Endodermal cell (in vitro differentiated cells): Measurements from ENCODE around the gene TXNDC8. TPM values are rescaled to one million over a fixed set of nuclear protein-coding genes. Genes with fewer than 3 reads are reported as not detected.

Source experiments
- DNase-seq: peaks from one replicate; pipeline ENCODE4 v3.0.0-alpha.2; 2017
- H3K27ac ChIP-seq: 2 replicates; pipeline ENCODE4 v1.5.1; 2013; ENCODE audit warnings: mild to moderate bottlenecking, low read depth, low read length, moderate library complexity
- H3K27me3 ChIP-seq: 2 replicates; pipeline ENCODE4 v1.6.1; 2013; ENCODE audit warnings: mild to moderate bottlenecking, low read length, moderate library complexity; ENCODE audit not compliant: insufficient read depth, control insufficient read depth, poor library complexity, severe bottlenecking
- H3K36me3 ChIP-seq: 2 replicates; pipeline ENCODE4 v1.7.0; 2013; ENCODE audit warnings: mild to moderate bottlenecking, low read length, moderate library complexity; ENCODE audit not compliant: control insufficient read depth, insufficient read depth
- H3K4me1 ChIP-seq: one replicate; pipeline ENCODE4 v1.7.0; 2013; ENCODE audit warnings: low read length; ENCODE audit not compliant: control insufficient read depth, insufficient read depth
- H3K4me3 ChIP-seq: 2 replicates; pipeline ENCODE4 v1.5.1; 2013; ENCODE audit warnings: mild to moderate bottlenecking, low read length, moderate library complexity
- H3K9ac ChIP-seq: 2 replicates; pipeline ENCODE4 v1.6.1; 2013; ENCODE audit warnings: mild to moderate bottlenecking, low read length, moderate library complexity; ENCODE audit not compliant: poor library complexity, severe bottlenecking; ENCODE audit errors: extremely low read depth
- H3K9me3 ChIP-seq: 2 replicates; pipeline ENCODE4 v1.6.1; 2013; ENCODE audit warnings: mild to moderate bottlenecking, low read length, moderate library complexity; ENCODE audit not compliant: control insufficient read depth
- H3K27ac Mint-ChIP-seq: 2 replicates; pipeline ENCODE4 v1.8.0; 2020; ENCODE audit warnings: mixed read lengths
- H3K27me3 Mint-ChIP-seq: 2 replicates; pipeline ENCODE4 v1.8.0; 2021; ENCODE audit warnings: mild to moderate bottlenecking, mixed read lengths; ENCODE audit not compliant: insufficient read depth
- H3K36me3 Mint-ChIP-seq: 2 replicates; pipeline ENCODE4 v1.8.0; 2020; ENCODE audit warnings: low read depth, mixed read lengths
- H3K4me1 Mint-ChIP-seq: 2 replicates; pipeline ENCODE4 v1.8.0; 2020; ENCODE audit warnings: mixed read lengths
- H3K4me3 Mint-ChIP-seq: 2 replicates; pipeline ENCODE4 v1.8.0; 2020; ENCODE audit warnings: mild to moderate bottlenecking, moderate library complexity, mixed read lengths
- H3K9me3 Mint-ChIP-seq: 2 replicates; pipeline ENCODE4 v1.8.0; 2020; ENCODE audit warnings: mild to moderate bottlenecking, mixed read lengths
- WGBS, 2 experiments: methylation state at CpG; one replicate each; pipeline versions ENCODE4 v1.1.5 to v1.1.7; 2013; ENCODE audit warnings: missing lambda C conversion rate in 2 of 2, mixed read lengths in 1 of 2; ENCODE audit not compliant: insufficient coverage in 1 of 2, insufficient read length in 1 of 2; 5-methylcytosine and 5-hydroxymethylcytosine counted together
- total RNA-seq, 2 donors: library from RNA; stranded (reverse); fragmentation: NEBNext Ultra II Directional in 1 of 2; extraction: Animal tissue kit (Norgen Biotek cat#: 25700) in 1 of 2; gene quantifications; 2 replicates in 1 of 2; 3 replicates in 1 of 2; pipeline ENCODE4 v1.2.1, GENCODE V29; 2021
- TF ChIP-seq, protein P1 (sequence below): fragments of 200-600 bp; sonication (generic); conservative IDR thresholded peaks from 2 replicates; pipeline ENCODE4 v1.5.0; 2021; ENCODE audit warnings: antibody characterized with exemption, mild to moderate bottlenecking

TXNDC8 gene
- total RNA-seq, 2 donors from 2014 or later: not detected

DNA sequence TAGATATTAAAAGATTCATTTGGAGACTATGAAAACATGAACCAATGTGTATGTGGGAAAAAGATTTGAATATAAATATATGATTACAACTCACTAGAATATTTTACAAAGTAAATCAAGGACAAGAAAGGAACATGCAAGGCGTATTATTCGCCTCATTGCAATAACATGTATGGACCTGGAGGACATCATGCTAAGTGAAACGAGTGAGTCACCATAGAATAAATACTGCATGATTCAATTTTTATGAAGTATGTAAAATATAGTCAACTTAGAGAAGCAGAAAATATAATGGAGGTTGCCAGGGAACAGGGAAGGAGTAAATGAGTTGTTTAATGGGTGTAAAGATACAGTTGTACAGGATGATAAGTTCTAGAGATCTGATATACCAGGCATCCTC, 4.9 kb downstream of the TXNDC8 start:
- DNase-seq: no peak
- Histone ChIP-seq H3K9me3 (no peaks in the 10 kb centered on the region), H3K36me3 (no peaks in the 10 kb centered on the region), H3K27ac (no peak overlapping the region), H3K4me1 (no peaks in the 10 kb centered on the region), H3K9ac (no peak overlapping the region), H3K4me3 (no peak overlapping the region), H3K27me3 (no peaks in the 10 kb centered on the region)
- Mint-ChIP-seq H3K9me3 (no peaks in the 10 kb centered on the region), H3K4me1 (no peaks in the 10 kb centered on the region), H3K36me3 (no peaks in the 10 kb centered on the region), H3K4me3 (no peak overlapping the region), H3K27me3 (peaks cover 1% of the 10 kb centered on the region), H3K27ac (no peak overlapping the region)
- TF ChIP-seq, protein P1, sequence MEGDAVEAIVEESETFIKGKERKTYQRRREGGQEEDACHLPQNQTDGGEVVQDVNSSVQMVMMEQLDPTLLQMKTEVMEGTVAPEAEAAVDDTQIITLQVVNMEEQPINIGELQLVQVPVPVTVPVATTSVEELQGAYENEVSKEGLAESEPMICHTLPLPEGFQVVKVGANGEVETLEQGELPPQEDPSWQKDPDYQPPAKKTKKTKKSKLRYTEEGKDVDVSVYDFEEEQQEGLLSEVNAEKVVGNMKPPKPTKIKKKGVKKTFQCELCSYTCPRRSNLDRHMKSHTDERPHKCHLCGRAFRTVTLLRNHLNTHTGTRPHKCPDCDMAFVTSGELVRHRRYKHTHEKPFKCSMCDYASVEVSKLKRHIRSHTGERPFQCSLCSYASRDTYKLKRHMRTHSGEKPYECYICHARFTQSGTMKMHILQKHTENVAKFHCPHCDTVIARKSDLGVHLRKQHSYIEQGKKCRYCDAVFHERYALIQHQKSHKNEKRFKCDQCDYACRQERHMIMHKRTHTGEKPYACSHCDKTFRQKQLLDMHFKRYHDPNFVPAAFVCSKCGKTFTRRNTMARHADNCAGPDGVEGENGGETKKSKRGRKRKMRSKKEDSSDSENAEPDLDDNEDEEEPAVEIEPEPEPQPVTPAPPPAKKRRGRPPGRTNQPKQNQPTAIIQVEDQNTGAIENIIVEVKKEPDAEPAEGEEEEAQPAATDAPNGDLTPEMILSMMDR: no peak
- 96 to 100% methylated on average over 1 to 3 of the region's 3 CpGs for WGBS, 2 experiments

DNA sequence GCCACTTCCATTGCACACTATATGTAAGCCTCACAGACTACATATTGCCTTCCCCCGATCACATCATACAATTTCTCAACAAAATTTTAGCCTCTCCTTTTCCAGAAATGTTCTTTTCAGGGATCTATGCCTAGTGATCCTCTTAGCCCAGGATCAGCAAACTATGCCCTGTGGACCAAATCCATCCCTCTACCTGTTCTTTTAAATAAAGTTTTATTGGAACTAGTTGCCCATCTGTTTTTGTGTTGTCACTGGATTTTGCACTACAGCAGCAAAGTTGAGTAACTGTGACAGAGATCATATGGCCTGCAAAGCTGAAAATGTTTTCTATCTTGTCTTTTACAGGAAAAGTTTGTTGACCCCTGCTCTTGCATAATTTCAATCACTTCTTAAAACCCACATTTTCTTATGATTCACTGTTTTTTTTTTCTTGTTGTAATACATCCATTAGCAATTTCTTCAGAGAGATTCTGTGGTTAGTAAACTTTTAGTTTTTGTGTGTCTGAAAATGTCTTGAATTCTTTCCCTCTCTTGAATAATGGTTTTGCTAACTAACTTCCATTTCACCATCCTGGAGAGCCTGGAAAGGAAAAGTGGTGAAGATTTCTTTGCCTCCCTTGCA, 7.1 kb downstream of the TXNDC8 start:
- Histone ChIP-seq H3K4me1 (no peaks in the 10 kb centered on the region), H3K9me3 (no peaks in the 10 kb centered on the region), H3K27ac (no peak overlapping the region), H3K4me3 (no peak overlapping the region), H3K9ac (no peak overlapping the region), H3K36me3 (no peaks in the 10 kb centered on the region), H3K27me3 (no peaks in the 10 kb centered on the region)
- no peak for DNase-seq
- H3K9me3 Mint-ChIP-seq: no peaks in the 10 kb centered on the region
- H3K4me1 Mint-ChIP-seq: no peaks in the 10 kb centered on the region
- TF ChIP-seq, protein P1: no peak
- peaks cover 1% of the 10 kb centered on the region for H3K27me3 Mint-ChIP-seq
- 89% methylated on average over 1 of the region's 1 CpG; no CpG with 5 or more reads in 1 of the 2 experiments for WGBS, 2 experiments
- H3K4me3 Mint-ChIP-seq: no peak overlapping the region
- no peaks in the 10 kb centered on the region for H3K36me3 Mint-ChIP-seq
- H3K27ac Mint-ChIP-seq: no peak overlapping the region

DNA sequence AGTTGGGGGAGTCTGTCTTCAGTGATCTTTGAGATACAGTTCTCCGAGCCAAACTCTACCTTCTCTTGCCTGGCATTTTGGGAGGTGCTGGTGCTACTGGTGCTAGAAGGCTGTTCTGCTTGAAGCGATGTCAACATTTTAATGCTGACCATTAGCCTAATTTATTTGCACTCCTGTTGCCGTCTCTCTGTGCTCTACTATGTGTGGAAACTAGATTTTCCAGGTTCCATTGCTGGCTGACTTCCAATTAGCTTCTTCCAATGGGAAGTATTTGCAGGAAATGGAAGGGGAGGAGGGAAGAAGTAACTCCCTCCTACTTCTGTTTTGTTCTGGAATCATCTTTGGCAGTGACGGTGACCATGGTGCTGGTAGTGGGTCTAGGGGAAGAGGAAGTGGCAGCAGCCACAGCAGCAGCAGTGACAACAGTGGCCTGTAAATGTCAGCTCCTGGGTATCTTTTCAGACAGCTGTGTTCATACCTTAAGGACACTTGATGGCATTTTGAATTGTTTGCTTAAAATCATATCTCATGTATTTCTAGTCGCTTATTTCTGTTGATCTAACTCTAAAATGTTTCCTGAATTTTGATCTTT, 7.9 kb downstream of the TXNDC8 start:
- DNase-seq: no peak
- H3K4me1 Mint-ChIP-seq: no peaks in the 10 kb centered on the region
- H3K4me3 ChIP-seq: no peak overlapping the region
- H3K9ac ChIP-seq: no peak overlapping the region
- H3K9me3 ChIP-seq: no peaks in the 10 kb centered on the region
- no peaks in the 10 kb centered on the region for H3K4me1 ChIP-seq
- H3K27me3 Mint-ChIP-seq: peaks cover 1% of the 10 kb centered on the region
- 92 to 94% methylated on average over 4 to 5 of the region's 5 CpGs for WGBS, 2 experiments
- H3K36me3 ChIP-seq: no peaks in the 10 kb centered on the region
- H3K27me3 ChIP-seq: no peaks in the 10 kb centered on the region
- no peaks in the 10 kb centered on the region for H3K9me3 Mint-ChIP-seq
- H3K36me3 Mint-ChIP-seq: no peaks in the 10 kb centered on the region
- H3K27ac ChIP-seq: no peak overlapping the region
- TF ChIP-seq, protein P1: no peak
- no peak overlapping the region for H3K27ac Mint-ChIP-seq
- H3K4me3 Mint-ChIP-seq: no peak overlapping the region
